Ovary (tissue), 9 donors: Measurements from ENCODE around the gene ATP1A2. TPM values are rescaled to one million over a fixed set of nuclear protein-coding genes. Genes with fewer than 3 reads are reported as not detected.

Experiments used
- DNase-seq, 5 donors: peaks; one replicate each; pipeline ENCODE4 v3.0.0-alpha.2; 2019 to 2020
- H3K27ac ChIP-seq, 2 donors: fragments of 200-600 bp; one replicate each; pipeline versions ENCODE4 v1.5.1 to v1.8.0; 2019 to 2022
- H3K27me3 ChIP-seq: fragments of 200-600 bp; one replicate; pipeline ENCODE4 v1.8.0; 2022
- H3K36me3 ChIP-seq: fragments of 200-600 bp; sonication (generic); one replicate; pipeline ENCODE4 v1.5.1; 2019
- H3K4me1 ChIP-seq: one replicate; pipeline ENCODE4 v1.8.1; 2013; ENCODE audit warnings: mild to moderate bottlenecking, moderate library complexity; ENCODE audit not compliant: insufficient read depth
- H3K4me3 ChIP-seq: fragments of 200-600 bp; sonication (generic); one replicate; pipeline ENCODE4 v1.5.1; 2017
- H3K9me3 ChIP-seq, 2 donors: fragments of 200-600 bp in 1 of 2; sonication (generic) in 1 of 2; one replicate each; pipeline versions ENCODE4 v1.5.1 to v1.8.1; 2013 to 2019; ENCODE audit warnings: mild to moderate bottlenecking in 1 of 2, moderate library complexity in 1 of 2
- EP300 ChIP-seq: sonication (generic); formaldehyde crosslinking; IDR thresholded peaks from one replicate; pipeline ENCODE4 v1.6.1; 2017; ENCODE audit warnings: antibody characterized with exemption
- POLR2A ChIP-seq: fragments of 450-650 bp; IDR thresholded peaks from one replicate; pipeline ENCODE4 v1.6.1; 2017; ENCODE audit warnings: antibody characterized with exemption, mild to moderate bottlenecking, moderate library complexity
- WGBS, 3 donors: extraction: QIAGEN DNeasy Blood & Tissue Kit in 1 of 3; methylation state at CpG; one replicate each; pipeline versions ENCODE4 v1.1.5 to v1.1.7; 2013 to 2017; 5-methylcytosine and 5-hydroxymethylcytosine counted together
- intact Hi-C, 4 donors: fragments of 100-400 bp; cut with DNase I; formaldehyde crosslinking; loops; one replicate each; pipeline versions ENCODE4 v1.11.0 to v1.15.1; 2022 to 2023
- polyA plus RNA-seq, 2 donors: library from polyadenylated mRNA; stranded (reverse); fragments of 200-250 nt in 1 of 2; fragments of 350-450 nt in 1 of 2; fragmentation: Illumina TruSeq in 1 of 2; extraction: RNeasy Lipid Tissue Mini Kit (QIAGEN cat#74804) in 1 of 2; gene quantifications; one replicate each; pipeline ENCODE4 v1.2.3, GENCODE V29; 2013 to 2014
- total RNA-seq, 7 donors: library from RNA; depleted of rRNA in 2 of 7; stranded (reverse); fragments of >200 nt in 2 of 7; fragmentation: NEBNext Ultra II Directional in 3 of 7; extraction: Animal tissue kit (Norgen Biotek cat#: 25700) in 3 of 7; gene quantifications; one replicate each; pipeline versions ENCODE4 v1.1.0 to v1.2.4, GENCODE V29; 2016 to 2023
- TF ChIP-seq, protein P1 (sequence below), 3 donors: fragments of 450-650 bp in 2 of 3; fragments of 200-600 bp in 1 of 3; IDR thresholded peaks; one replicate each; pipeline versions ENCODE4 v1.5.1 to v1.8.0; 2016 to 2022; ENCODE audit warnings: antibody characterized with exemption in 3 of 3, mild to moderate bottlenecking in 1 of 3
- donor health status: DM: no; HTN: no; CAD: no; lungs with moderate emphysema.
- donor health status: DM: no; HTN: no; CAD: no.
- donor health status: Bipolar disorder and iron deficiency.
- donor health status: DM: yes; HTN: yes; CAD: no.
- donor health status: DM: no; HTN: no; CAD: no.
- donor health status: DM: yes; HTN: yes; CAD: no.

The ATP1A2 gene
- total and polyA plus RNA-seq, 9 donors, result 3.0 to 38.6 (median 15.0) TPM

DNA sequence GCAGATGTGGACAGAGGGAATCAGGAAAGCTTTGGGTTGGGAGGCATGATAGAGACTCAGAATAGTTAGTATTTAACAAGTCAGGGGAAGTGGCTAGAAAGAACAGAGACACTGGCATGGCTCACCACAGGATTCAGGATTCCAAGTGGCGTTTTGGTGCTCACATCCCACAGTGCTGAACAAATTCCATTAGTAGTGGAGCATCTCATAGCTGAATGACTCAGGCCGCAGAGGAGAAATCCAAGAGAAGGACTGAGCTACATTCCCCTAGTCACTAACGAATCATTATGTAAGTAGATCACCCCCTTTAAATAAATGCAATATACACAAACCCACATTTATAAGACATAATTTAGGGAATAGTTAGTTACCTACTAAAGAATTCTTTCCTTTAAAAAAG is 39.3 kb upstream of the ATP1A2 start:
- Histone ChIP-seq H3K4me1 (no peaks in the 10 kb centered on the region), H3K9me3 (no peaks in the 10 kb centered on the region), H3K4me3 (no peak overlapping the region), H3K27me3 (no peaks in the 10 kb centered on the region), H3K27ac (no peak overlapping the region), H3K36me3 (no peaks in the 10 kb centered on the region)
- no peak for TF ChIP-seq EP300
- TF ChIP-seq, protein P1, sequence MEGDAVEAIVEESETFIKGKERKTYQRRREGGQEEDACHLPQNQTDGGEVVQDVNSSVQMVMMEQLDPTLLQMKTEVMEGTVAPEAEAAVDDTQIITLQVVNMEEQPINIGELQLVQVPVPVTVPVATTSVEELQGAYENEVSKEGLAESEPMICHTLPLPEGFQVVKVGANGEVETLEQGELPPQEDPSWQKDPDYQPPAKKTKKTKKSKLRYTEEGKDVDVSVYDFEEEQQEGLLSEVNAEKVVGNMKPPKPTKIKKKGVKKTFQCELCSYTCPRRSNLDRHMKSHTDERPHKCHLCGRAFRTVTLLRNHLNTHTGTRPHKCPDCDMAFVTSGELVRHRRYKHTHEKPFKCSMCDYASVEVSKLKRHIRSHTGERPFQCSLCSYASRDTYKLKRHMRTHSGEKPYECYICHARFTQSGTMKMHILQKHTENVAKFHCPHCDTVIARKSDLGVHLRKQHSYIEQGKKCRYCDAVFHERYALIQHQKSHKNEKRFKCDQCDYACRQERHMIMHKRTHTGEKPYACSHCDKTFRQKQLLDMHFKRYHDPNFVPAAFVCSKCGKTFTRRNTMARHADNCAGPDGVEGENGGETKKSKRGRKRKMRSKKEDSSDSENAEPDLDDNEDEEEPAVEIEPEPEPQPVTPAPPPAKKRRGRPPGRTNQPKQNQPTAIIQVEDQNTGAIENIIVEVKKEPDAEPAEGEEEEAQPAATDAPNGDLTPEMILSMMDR (IDR thresholded peaks at IDR 0.05), result no peak
- no peak for TF ChIP-seq POLR2A
- no peak for DNase-seq
- intact Hi-C loops, result no loop called here
- 68 to 88% (median 81%) methylated on average over 3 of the region's 3 CpGs for WGBS, 3 donors

DNA sequence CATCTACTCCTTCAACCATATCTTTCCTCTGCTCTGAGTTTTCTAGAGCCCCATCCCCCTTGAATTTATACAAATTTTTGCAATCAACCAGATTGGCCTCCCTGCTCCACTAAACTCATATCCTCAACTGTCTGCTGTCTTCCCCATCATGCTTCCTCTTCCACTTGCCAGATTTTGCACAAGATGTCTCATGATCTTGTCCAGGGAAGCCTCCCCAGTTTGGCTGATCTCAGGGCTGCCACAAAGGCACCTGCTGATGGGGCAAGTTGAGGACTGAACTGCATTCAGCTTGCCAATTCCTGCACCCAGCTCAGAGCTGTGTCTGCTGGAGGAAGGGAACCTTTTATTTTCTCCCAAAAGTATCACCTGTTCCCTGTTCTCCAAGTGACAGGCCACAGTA is 38.1 kb upstream of the ATP1A2 start:
- intact Hi-C loops, result no loop called here
- H3K4me1 ChIP-seq, result no peaks in the 10 kb centered on the region
- no peaks in the 10 kb centered on the region for H3K36me3 ChIP-seq
- H3K4me3 ChIP-seq, result no peak overlapping the region
- DNase-seq, result no peak
- H3K27ac ChIP-seq, result no peak overlapping the region
- H3K27me3 ChIP-seq, result no peaks in the 10 kb centered on the region
- TF ChIP-seq, protein P1 (IDR thresholded peaks at IDR 0.05), result no peak
- TF ChIP-seq EP300, result no peak
- TF ChIP-seq POLR2A, result no peak
- H3K9me3 ChIP-seq, result no peaks in the 10 kb centered on the region

DNA sequence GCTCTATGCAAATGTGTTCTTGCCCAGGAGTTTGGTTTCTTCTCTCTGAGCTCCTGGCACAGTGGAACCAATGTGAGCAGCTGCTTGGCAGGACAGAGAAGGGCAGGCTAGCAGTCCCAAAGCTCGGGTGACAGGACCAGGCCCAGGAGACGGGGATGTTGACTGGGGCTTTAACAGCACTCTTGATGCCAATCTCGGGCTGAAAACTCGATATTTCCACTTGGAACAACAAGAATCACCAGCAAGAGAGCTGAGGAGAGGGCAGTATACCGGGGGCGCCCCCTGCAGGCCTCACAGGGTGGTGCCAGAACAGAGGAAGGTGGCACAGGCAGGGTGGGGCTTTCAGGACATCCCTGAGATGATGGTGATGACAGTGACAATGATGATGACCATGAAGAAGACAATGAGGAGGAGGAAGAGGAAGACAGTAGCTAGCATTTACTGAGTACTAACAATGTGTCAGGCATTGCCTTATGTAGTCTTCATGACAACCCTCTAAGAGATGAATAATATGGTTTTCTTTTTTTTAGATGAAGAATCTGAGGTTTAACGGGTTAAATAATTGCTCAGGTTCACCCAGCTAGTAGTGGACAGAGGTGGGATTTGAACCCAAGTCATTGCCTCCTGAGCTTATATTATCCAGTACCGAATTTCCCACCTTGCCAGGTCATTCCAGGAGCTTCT is 36.9 kb upstream of the ATP1A2 start:
- intact Hi-C loops, result no loop called here
- Histone ChIP-seq H3K4me3 (no peak overlapping the region), H3K27me3 (no peaks in the 10 kb centered on the region), H3K9me3 (no peaks in the 10 kb centered on the region), H3K36me3 (no peaks in the 10 kb centered on the region), H3K27ac (no peak overlapping the region), H3K4me1 (peaks cover 2% of the 10 kb centered on the region)
- TF ChIP-seq EP300 (no peak), POLR2A (no peak)
- TF ChIP-seq, protein P1 (IDR thresholded peaks at IDR 0.05), result no peak
- DNase-seq, result no peak
- 19 to 25% (median 22%) methylated on average over 8 of the region's 8 CpGs for WGBS, 3 donors

DNA sequence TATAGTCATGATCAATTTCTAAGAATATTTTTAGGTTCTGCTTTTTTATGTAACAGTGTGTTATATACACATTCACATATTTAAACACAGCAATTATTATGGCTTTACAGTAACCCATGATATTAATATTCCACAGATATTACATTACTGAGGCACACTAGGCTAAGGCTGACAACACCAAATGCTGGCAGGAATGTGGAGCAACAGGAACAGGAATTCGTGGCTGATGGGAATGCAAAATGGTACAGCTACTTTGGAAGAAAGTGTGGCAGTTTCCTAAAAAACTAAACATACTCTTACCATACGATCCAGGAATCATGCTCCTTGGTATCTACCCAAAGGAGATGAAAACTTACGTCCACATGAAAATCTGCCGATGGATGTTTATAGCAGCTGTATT is 36.1 kb upstream of the ATP1A2 start:
- TF ChIP-seq, protein P1 (IDR thresholded peaks at IDR 0.05), result no peak
- TF ChIP-seq POLR2A (no peak), EP300 (no peak)
- DNase-seq, result no peak
- Histone ChIP-seq H3K27ac (no peak overlapping the region), H3K27me3 (no peaks in the 10 kb centered on the region), H3K4me3 (no peak overlapping the region), H3K36me3 (no peaks in the 10 kb centered on the region), H3K9me3 (no peaks in the 10 kb centered on the region), H3K4me1 (peaks cover 4% of the 10 kb centered on the region)
- WGBS, 3 donors, result 55 to 73% (median 70%) methylated on average over 4 of the region's 4 CpGs
- intact Hi-C loops, result no loop called here
